Neural progenitor cell (in vitro differentiated cells): ENCODE data around the gene MYO9B. TPM values are rescaled to one million over a fixed set of nuclear protein-coding genes. Genes with fewer than 3 reads are reported as not detected.

Experiments used
- DNase-seq: peaks from one replicate; pipeline ENCODE4 v3.0.0-alpha.2; 2016; ENCODE audit warnings: low spot score
- H2AFZ ChIP-seq: fragments of 200-600 bp; sonication (generic); replicated peaks from 2 replicates; pipeline ENCODE4 v1.6.1; 2016; ENCODE audit warnings: antibody characterized with exemption
- H3F3A ChIP-seq: fragments of 200-600 bp; sonication (generic); 2 replicates; pipeline ENCODE4 v1.6.1; 2016; ENCODE audit warnings: antibody characterized with exemption, low read depth
- H3K27ac ChIP-seq: fragments of 200-600 bp; sonication (generic); 2 replicates; pipeline ENCODE4 v1.5.1; 2016; ENCODE audit warnings: mild to moderate bottlenecking
- H3K27me3 ChIP-seq: fragments of 200-600 bp; sonication (generic); 2 replicates; pipeline ENCODE4 v1.6.1; 2016; ENCODE audit warnings: mild to moderate bottlenecking, moderate library complexity
- H3K36me3 ChIP-seq: fragments of 200-600 bp; sonication (generic); 2 replicates; pipeline ENCODE4 v1.5.1; 2016
- H3K4me1 ChIP-seq: fragments of 200-600 bp; sonication (generic); 2 replicates; pipeline ENCODE4 v1.6.1; 2016; ENCODE audit warnings: mixed run types
- H3K4me2 ChIP-seq: fragments of 200-600 bp; sonication (generic); 2 replicates; pipeline ENCODE4 v1.6.1; 2016
- H3K4me3 ChIP-seq: fragments of 200-600 bp; sonication (generic); 2 replicates; pipeline ENCODE4 v1.5.1; 2016
- H3K79me2 ChIP-seq: fragments of 200-600 bp; sonication (generic); 2 replicates; pipeline ENCODE4 v1.6.1; 2016; ENCODE audit warnings: low read depth
- H3K9ac ChIP-seq: fragments of 200-600 bp; sonication (generic); 2 replicates; pipeline ENCODE4 v1.6.1; 2016
- H3K9me3 ChIP-seq: fragments of 200-600 bp; sonication (generic); 2 replicates; pipeline ENCODE4 v1.5.1; 2016; ENCODE audit warnings: low read depth
- H4K20me1 ChIP-seq: fragments of 200-600 bp; sonication (generic); 2 replicates; pipeline ENCODE4 v1.6.1; 2016; ENCODE audit warnings: low read depth
- H3K27ac Mint-ChIP-seq: 3 replicates; pipeline ENCODE4 v1.8.0; 2021; ENCODE audit warnings: mixed read lengths
- H3K27me3 Mint-ChIP-seq: 2 replicates; pipeline ENCODE4 v1.8.0; 2022; ENCODE audit warnings: low read depth, mild to moderate bottlenecking, inconsistent platforms, moderate library complexity, mixed read lengths; ENCODE audit not compliant: insufficient read depth
- H3K36me3 Mint-ChIP-seq: 3 replicates; pipeline ENCODE4 v1.8.0; 2021; ENCODE audit warnings: mixed read lengths
- H3K4me1 Mint-ChIP-seq: 3 replicates; pipeline ENCODE4 v1.8.0; 2021; ENCODE audit warnings: mixed read lengths
- H3K4me3 Mint-ChIP-seq: 3 replicates; pipeline ENCODE4 v1.8.0; 2021; ENCODE audit warnings: mild to moderate bottlenecking, moderate library complexity, mixed read lengths
- H3K9me3 Mint-ChIP-seq: 3 replicates; pipeline ENCODE4 v1.8.0; 2020; ENCODE audit warnings: mixed read lengths
- CTCF ChIP-seq: fragments of 200-600 bp; sonication (generic); IDR thresholded peaks from 2 replicates; pipeline ENCODE4 v1.5.1; 2017; ENCODE audit warnings: antibody characterized with exemption, mild to moderate bottlenecking
- EZH2 ChIP-seq: fragments of 200-600 bp; sonication (generic); IDR thresholded peaks from 2 replicates; pipeline ENCODE4 v1.6.1; 2017; ENCODE audit warnings: antibody characterized with exemption, mild to moderate bottlenecking, moderate library complexity
- EZH2phosphoT487 ChIP-seq: fragments of 200-600 bp; sonication (generic); IDR thresholded peaks from 2 replicates; pipeline ENCODE4 v1.6.1; 2017; ENCODE audit warnings: antibody characterized with exemption
- total RNA-seq: library from RNA; depleted of rRNA; stranded (reverse); fragments of >200 nt; gene quantifications from 2 replicates; pipeline ENCODE4 v1.2.3, GENCODE V29; 2015; ENCODE audit warnings: low replicate concordance

Gene MYO9B
- total RNA-seq, 1 donor from 2014 or later, result 38.5 TPM

- peak within 1 kb of the TSS; percentile 88 for H3K27ac ChIP-seq
- peak; percentile 100 for DNase-seq
- H3K9me3 ChIP-seq, result no peaks in the 10 kb centered on the region
- Mint-ChIP-seq H3K27ac (peak within 1 kb of the TSS; percentile 86), H3K4me1 (peaks cover 6% of the 10 kb centered on the region), H3K27me3 (peaks cover 10% of the 10 kb centered on the region), H3K36me3 (peaks cover 6% of the 10 kb centered on the region), H3K4me3 (peak within 1 kb of the TSS; percentile 89), H3K9me3 (no peaks in the 10 kb centered on the region)
- peak within 1 kb of the TSS; percentile 76 for H3K4me3 ChIP-seq
- TF ChIP-seq CTCF (no peak), EZH2phosphoT487 (no peak), EZH2 (no peak)
- peaks cover 3% of the 10 kb centered on the region for H3K4me1 ChIP-seq
- H3K4me2 ChIP-seq, result peak within 1 kb of the TSS; percentile 95
- H3K36me3 ChIP-seq, result no peaks in the 10 kb centered on the region
- no peaks in the 10 kb centered on the region for H4K20me1 ChIP-seq
- peaks cover 38% of the 10 kb centered on the region for H3F3A ChIP-seq
- no peaks in the 10 kb centered on the region for H3K79me2 ChIP-seq
- H3K9ac ChIP-seq, result peak within 1 kb of the TSS; percentile 60
- H2AFZ ChIP-seq, result peak within 1 kb of the TSS; percentile 77
- no peaks in the 10 kb centered on the region for H3K27me3 ChIP-seq
Observed at GRCh38 chr19:17226002-17226933, 150.7 kb downstream of the MYO9B start, which contains the start of gene OCEL1. TSS of gene OCEL1 (plus strand) at chr19:17226226. CDS start at chr19:17226248, 22 bp downstream.

GRCh38 chr19:17227798-17228367 is 152.3 kb downstream of the MYO9B start:
- H3K9me3 ChIP-seq, result no peaks in the 10 kb centered on the region
- no peak overlapping the region for H3K9ac ChIP-seq
- peaks cover 38% of the 10 kb centered on the region for H3F3A ChIP-seq
- no peak overlapping the region for H3K27ac Mint-ChIP-seq
- peaks cover 3% of the 10 kb centered on the region for H3K4me1 ChIP-seq
- no peaks in the 10 kb centered on the region for H3K27me3 ChIP-seq
- H3K4me3 ChIP-seq, result no peak overlapping the region
- H2AFZ ChIP-seq, result no peak overlapping the region
- H3K27ac ChIP-seq, result no peak overlapping the region
- peaks cover 10% of the 10 kb centered on the region for H3K27me3 Mint-ChIP-seq
- no peaks in the 10 kb centered on the region for H3K9me3 Mint-ChIP-seq
- no peak for TF ChIP-seq EZH2phosphoT487
- no peak for TF ChIP-seq CTCF
- no peak for TF ChIP-seq EZH2
- no peak for DNase-seq
- H4K20me1 ChIP-seq, result peaks cover 8% of the 10 kb centered on the region
- peak overlapping the region; percentile 22 for H3K4me2 ChIP-seq
- peaks cover 10% of the 10 kb centered on the region for H3K36me3 Mint-ChIP-seq
- no peaks in the 10 kb centered on the region for H3K36me3 ChIP-seq
- H3K79me2 ChIP-seq, result peaks cover 4% of the 10 kb centered on the region
- peaks cover 6% of the 10 kb centered on the region for H3K4me1 Mint-ChIP-seq
- H3K4me3 Mint-ChIP-seq, result peak overlapping the region; percentile 89

GRCh38 chr19:17229890-17230289 is 154.3 kb downstream of the MYO9B start:
- no peaks in the 10 kb centered on the region for H3K27me3 ChIP-seq
- Mint-ChIP-seq H3K36me3 (peaks cover 15% of the 10 kb centered on the region), H3K4me1 (peaks cover 9% of the 10 kb centered on the region), H3K4me3 (no peak overlapping the region), H3K27me3 (peaks cover 13% of the 10 kb centered on the region), H3K9me3 (no peaks in the 10 kb centered on the region), H3K27ac (no peak overlapping the region)
- H3K9me3 ChIP-seq, result no peaks in the 10 kb centered on the region
- peaks cover 10% of the 10 kb centered on the region for H3K4me1 ChIP-seq
- no peak overlapping the region for H3K4me3 ChIP-seq
- H4K20me1 ChIP-seq, result peaks cover 24% of the 10 kb centered on the region
- H3K4me2 ChIP-seq, result no peak overlapping the region
- H3K79me2 ChIP-seq, result peaks cover 24% of the 10 kb centered on the region
- no peaks in the 10 kb centered on the region for H3K36me3 ChIP-seq
- H2AFZ ChIP-seq, result no peak overlapping the region
- H3F3A ChIP-seq, result peaks cover 46% of the 10 kb centered on the region
- no peak overlapping the region for H3K9ac ChIP-seq
- no peak for DNase-seq
- no peak for TF ChIP-seq EZH2phosphoT487
- no peak for TF ChIP-seq EZH2
- TF ChIP-seq CTCF, result no peak
- H3K27ac ChIP-seq, result no peak overlapping the region
